Astrocyte of the cerebellum (primary cell): Measurements from ENCODE around the gene TMEM253.

Experiments
- DNase-seq: peaks from one replicate; pipeline ENCODE4 v3.0.0-alpha.2; 2011; ENCODE audit warnings: low read depth
- H3K4me3 ChIP-seq: 2 replicates; pipeline ENCODE4 v1.5.1; 2011; ENCODE audit warnings: mild to moderate bottlenecking, low read depth, low read length, moderate library complexity
- in situ Hi-C: cut with HindIII; loops from 2 replicates; pipeline ENCODE4 v1.10.0; 2017; ENCODE audit warnings: low sequenced_read_pairs
- TF ChIP-seq, protein P1 (sequence below): IDR thresholded peaks from 2 replicates; pipeline ENCODE4 v1.5.1; 2012; ENCODE audit warnings: low read length, low read depth, moderate library complexity, mild to moderate bottlenecking; ENCODE audit errors: missing control alignments

Gene TMEM253

DNA sequence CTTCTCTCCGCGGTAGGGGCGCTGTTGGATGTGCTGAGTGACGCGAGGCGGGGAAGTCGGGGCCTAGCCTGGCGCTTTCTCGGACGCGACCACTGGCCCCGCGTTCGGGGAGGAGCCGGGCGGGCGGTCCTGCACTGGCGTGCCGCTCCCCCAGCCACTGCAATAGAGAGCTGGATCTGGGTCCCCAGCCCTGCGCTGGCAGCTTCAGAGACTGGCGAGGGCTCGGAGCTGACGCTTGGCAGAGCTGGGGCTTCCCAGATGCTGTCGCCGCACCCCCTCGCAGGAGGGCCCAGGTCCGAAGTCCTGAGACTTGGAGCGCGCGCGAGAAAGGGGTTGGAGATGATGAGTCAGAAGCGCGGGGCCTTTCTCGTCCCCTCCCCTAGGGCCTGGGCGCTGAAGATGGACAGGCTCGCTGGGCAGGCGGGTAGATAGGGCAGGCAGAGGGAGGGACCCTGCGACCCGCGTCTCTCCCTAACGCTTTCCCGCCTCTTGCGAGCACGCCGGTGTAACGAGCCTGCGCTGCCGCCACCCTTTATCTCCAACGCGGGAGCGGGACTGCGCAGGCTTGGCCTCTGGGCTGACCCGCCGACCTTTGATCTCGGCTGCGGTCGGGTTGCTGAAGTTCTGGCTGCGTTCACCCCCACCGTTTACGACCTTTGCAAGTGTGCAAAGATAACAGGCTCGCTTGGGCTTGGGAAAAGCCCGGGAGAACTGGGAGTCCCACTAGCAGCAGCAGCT lies 3.0 kb downstream of the TMEM253 start:
- peak overlapping the region; percentile 61 for H3K4me3 ChIP-seq
- DNase-seq = peak; percentile 88
- in situ Hi-C loops = no loop called here
- TF ChIP-seq, protein P1, sequence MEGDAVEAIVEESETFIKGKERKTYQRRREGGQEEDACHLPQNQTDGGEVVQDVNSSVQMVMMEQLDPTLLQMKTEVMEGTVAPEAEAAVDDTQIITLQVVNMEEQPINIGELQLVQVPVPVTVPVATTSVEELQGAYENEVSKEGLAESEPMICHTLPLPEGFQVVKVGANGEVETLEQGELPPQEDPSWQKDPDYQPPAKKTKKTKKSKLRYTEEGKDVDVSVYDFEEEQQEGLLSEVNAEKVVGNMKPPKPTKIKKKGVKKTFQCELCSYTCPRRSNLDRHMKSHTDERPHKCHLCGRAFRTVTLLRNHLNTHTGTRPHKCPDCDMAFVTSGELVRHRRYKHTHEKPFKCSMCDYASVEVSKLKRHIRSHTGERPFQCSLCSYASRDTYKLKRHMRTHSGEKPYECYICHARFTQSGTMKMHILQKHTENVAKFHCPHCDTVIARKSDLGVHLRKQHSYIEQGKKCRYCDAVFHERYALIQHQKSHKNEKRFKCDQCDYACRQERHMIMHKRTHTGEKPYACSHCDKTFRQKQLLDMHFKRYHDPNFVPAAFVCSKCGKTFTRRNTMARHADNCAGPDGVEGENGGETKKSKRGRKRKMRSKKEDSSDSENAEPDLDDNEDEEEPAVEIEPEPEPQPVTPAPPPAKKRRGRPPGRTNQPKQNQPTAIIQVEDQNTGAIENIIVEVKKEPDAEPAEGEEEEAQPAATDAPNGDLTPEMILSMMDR = peak; percentile 74

DNA sequence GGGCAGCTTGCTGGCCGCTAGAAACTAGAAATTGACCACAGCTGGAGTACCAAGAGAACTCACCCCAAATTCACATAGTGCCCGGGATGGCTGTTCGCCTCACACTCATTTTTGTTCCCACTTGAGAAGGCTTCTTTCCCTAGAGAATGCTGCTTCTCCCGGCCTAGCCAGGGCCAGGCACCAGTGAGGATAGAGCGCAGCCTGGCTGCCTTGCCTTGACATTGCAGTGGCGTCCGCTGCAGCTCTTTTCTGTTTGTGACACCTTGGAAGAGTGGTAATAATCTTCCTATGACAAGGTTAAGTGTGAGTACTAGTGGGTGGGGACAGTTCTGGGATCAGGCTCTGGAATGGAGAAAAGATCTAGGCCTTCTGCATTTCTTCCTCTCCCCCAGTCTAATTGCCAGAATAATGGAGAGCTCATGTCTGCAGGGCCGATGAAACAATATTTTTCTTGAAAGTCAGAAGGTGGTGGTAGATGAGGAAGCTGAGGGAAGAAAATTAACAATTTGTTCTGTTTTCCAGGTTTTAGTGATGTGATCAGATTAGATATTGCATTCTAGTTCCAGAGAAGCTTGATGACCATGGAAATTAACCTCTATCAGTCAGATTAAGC lies 3.7 kb downstream of the TMEM253 start:
- in situ Hi-C loops = loop anchor here (5.0 kb wide), 2 partner anchors 42 to 53 kb away; partner anchors contain the start of gene OR5AU1
- DNase-seq = peak; percentile 43
- H3K4me3 ChIP-seq = peak overlapping the region; percentile 61
- TF ChIP-seq, protein P1 = peak; percentile 100

DNA sequence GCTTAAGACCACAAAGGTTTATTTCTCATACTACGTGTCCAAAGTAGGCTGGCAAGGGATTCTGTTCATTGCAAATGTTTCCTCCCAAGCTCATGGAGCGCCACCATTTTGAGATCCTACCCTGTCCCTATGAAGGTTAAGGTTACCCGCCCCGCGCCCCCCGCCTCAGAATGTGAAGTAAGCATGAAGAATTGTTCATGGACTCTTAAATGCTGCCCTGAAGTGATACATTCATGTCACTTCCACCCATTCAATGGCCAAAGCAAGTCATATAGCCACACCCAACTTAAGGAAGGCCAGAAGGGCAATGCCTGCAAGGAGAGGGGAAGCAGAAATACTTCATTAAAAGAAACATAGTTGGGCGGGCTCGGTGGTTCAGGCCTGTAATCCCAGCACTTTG lies 4.2 kb downstream of the TMEM253 start:
- TF ChIP-seq, protein P1 = no peak
- in situ Hi-C loops = loop anchor here (5.0 kb wide), 2 partner anchors 43 to 52 kb away; partner anchors contain the start of gene OR5AU1
- no peak for DNase-seq
- no peak overlapping the region for H3K4me3 ChIP-seq

DNA sequence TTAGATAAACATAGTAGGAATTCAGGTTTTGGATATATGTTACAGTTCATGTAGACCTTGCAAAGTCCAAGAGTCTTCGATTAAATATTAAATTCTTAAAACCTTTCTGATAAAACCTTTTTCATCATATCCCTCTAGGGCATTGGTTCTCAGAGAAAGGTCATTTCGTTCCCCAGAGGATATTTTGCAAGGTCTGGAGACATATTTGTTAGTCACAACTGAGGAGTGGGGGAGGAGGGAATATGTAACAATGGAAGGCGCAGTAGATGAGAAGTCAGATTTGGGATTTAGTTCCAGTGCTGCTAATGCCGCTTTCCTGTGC lies 5.3 kb downstream of the TMEM253 start:
- in situ Hi-C loops = loop anchor here (5.0 kb wide), 2 partner anchors 44 to 51 kb away; partner anchors contain the start of gene OR5AU1
- TF ChIP-seq, protein P1 = no peak
- no peak for DNase-seq
- H3K4me3 ChIP-seq = no peak overlapping the region

DNA sequence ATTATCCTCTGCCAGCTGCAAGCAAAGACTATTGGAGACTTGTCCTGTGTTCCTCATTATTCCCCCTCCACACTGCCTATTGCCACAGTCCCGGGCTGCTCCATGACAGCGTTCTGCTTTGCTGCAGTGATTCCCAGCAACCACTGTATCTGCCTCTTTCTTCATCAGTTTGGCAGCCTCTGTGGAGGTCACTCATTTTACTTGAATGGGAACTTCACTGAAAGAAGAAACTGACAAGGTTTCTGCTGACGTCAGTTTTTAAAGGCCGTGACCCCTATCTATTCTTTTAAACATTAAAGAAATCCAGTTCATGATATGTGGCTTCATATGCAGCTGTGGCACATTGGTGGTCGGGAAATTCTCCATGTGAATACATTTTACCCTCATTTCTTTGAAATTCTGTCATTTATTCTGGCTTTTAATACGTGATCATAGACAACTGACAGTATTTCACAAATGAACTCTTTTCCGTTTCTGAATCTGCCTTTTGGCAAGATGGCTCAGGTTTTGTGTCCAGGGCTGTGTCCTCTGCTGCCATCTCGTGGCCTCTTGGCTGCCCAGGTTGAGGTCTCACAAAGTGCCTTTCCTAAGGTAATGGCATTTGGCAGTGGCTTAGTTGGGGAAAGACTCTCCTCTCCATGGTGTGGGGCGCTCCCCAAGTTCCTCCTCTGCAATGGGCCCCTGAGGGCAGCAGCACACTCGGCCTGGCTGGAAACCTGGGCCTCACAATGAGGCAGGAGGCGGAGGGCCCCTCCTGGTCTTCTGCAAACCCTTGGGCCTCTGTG lies 5.8 kb downstream of the TMEM253 start:
- TF ChIP-seq, protein P1 = peak; percentile 98
- in situ Hi-C loops = loop anchor here (5.0 kb wide), 2 partner anchors 44 to 51 kb away; partner anchors contain the start of gene OR5AU1
- DNase-seq = peak; percentile 59
- no peak overlapping the region for H3K4me3 ChIP-seq

DNA sequence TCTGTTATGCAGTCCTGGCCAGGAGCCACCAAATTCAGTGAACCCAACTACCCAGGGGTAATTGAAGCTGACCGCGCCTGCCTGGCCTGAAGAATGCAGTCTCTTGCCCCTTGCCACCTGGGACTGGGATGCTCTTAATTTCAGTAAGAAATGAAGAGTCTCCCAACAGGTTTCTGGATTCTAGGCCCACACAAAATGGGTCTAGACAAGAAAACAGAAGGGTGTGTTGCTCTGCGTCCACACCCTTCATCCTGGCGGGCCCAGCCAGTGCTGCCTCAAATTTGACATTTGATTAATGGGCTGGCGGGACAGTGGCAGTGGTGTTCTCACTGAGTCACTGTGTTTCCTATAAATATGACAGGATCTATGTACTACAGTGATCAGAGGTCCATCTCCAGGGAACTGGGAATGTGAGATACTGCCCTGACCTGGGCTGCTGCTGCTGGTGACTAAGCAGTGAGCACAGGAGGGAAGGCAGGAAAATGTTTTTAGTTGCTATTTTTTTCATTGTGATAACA lies 6.5 kb downstream of the TMEM253 start:
- no peak for DNase-seq
- TF ChIP-seq, protein P1 = no peak
- no peak overlapping the region for H3K4me3 ChIP-seq
- in situ Hi-C loops = loop anchor here (5.0 kb wide), 2 partner anchors 45 to 50 kb away; partner anchors contain the start of gene OR5AU1
